Keratinocyte (primary cell): ENCODE measurements around the gene ABI2. TPM values are rescaled to one million over a fixed set of nuclear protein-coding genes. Genes with fewer than 3 reads are reported as not detected.

Source experiments
- DNase-seq: peaks from one replicate; pipeline ENCODE4 v3.0.0-alpha.2; 2011; ENCODE audit warnings: low read depth, missing footprints, low spot score
- FAIRE-seq: peaks from 2 replicates; lab custom pipeline; 2011; peaks lifted over from hg19 to GRCh38; lab: Jason Lieb, UNC
- H2AFZ ChIP-seq: 2 replicates; pipeline ENCODE4 v1.6.0; 2012; ENCODE audit warnings: low read length, control low read depth, inconsistent platforms; ENCODE audit not compliant: control insufficient read depth
- H3K27ac ChIP-seq: 2 replicates; pipeline ENCODE4 v1.5.1; 2011; ENCODE audit warnings: low read length; ENCODE audit not compliant: control insufficient read depth, insufficient read depth
- H3K27me3 ChIP-seq: 3 replicates; pipeline ENCODE4 v1.6.0; 2011; ENCODE audit warnings: low read length; ENCODE audit not compliant: control insufficient read depth, insufficient read depth; ENCODE audit errors: extremely low read depth
- H3K36me3 ChIP-seq, 2 experiments: 2 replicates in 1 of 2; 3 replicates in 1 of 2; pipeline ENCODE4 v1.5.1; 2011; ENCODE audit warnings: low read length in 2 of 2, mild to moderate bottlenecking in 1 of 2; ENCODE audit not compliant: control insufficient read depth in 2 of 2, insufficient read depth in 2 of 2; ENCODE audit errors: extremely low read depth in 1 of 2
- H3K4me1 ChIP-seq: 3 replicates; pipeline ENCODE4 v1.5.1; 2011; ENCODE audit warnings: low read length; ENCODE audit not compliant: control insufficient read depth, insufficient read depth; ENCODE audit errors: extremely low read depth
- H3K4me2 ChIP-seq: 3 replicates; pipeline ENCODE4 v1.6.0; 2011; ENCODE audit warnings: low read depth, low read length; ENCODE audit not compliant: control insufficient read depth, insufficient read depth; ENCODE audit errors: extremely low read depth
- H3K4me3 ChIP-seq, 3 experiments: fragments of 200-600 bp in 1 of 3; sonication (generic) in 1 of 3; 2 replicates in 2 of 3; 3 replicates in 1 of 3; pipeline ENCODE4 v1.5.1; 2011 to 2016; ENCODE audit warnings: low read length in 3 of 3, mild to moderate bottlenecking in 3 of 3, control low read depth in 2 of 3, inconsistent platforms in 1 of 3, low read depth in 1 of 3, mixed read lengths in 1 of 3, mixed run types in 1 of 3, moderate library complexity in 1 of 3; ENCODE audit not compliant: control insufficient read depth in 2 of 3, insufficient read depth in 2 of 3; ENCODE audit errors: extremely low read depth in 1 of 3
- H3K79me2 ChIP-seq: 2 replicates; pipeline ENCODE4 v1.6.0; 2012; ENCODE audit warnings: low read length; ENCODE audit not compliant: control insufficient read depth, insufficient read depth
- H3K9ac ChIP-seq: 3 replicates; pipeline ENCODE4 v1.6.0; 2011; ENCODE audit warnings: low read length; ENCODE audit not compliant: control insufficient read depth, insufficient read depth; ENCODE audit errors: extremely low read depth
- H3K9me1 ChIP-seq: 3 replicates; pipeline ENCODE4 v1.6.0; 2011; ENCODE audit warnings: low read length; ENCODE audit not compliant: control insufficient read depth, insufficient read depth; ENCODE audit errors: extremely low read depth
- H3K9me3 ChIP-seq: 2 replicates; pipeline ENCODE4 v1.5.1; 2012; ENCODE audit warnings: low read depth, low read length; ENCODE audit not compliant: control insufficient read depth
- H4K20me1 ChIP-seq: 3 replicates; pipeline ENCODE4 v1.6.0; 2011; ENCODE audit warnings: low read length; ENCODE audit not compliant: control insufficient read depth, insufficient read depth; ENCODE audit errors: extremely low read depth
- CTCF ChIP-seq, 3 experiments: IDR thresholded peaks in 1 of 3; conservative IDR thresholded peaks in 1 of 3; optimal IDR thresholded peaks in 1 of 3; 2 replicates in 2 of 3; 3 replicates in 1 of 3; pipeline versions ENCODE3 to v1.5.1; 2011; ENCODE audit warnings: low read length in 3 of 3, mild to moderate bottlenecking in 3 of 3, moderate library complexity in 2 of 3, control low read depth in 1 of 3, inconsistent platforms in 1 of 3; ENCODE audit not compliant: insufficient read depth in 2 of 3; ENCODE audit errors: extremely low read depth in 1 of 3
- EZH2 ChIP-seq: IDR thresholded peaks from one replicate; pipeline ENCODE4 v1.6.1; 2012; ENCODE audit warnings: inconsistent platforms, mild to moderate bottlenecking, low read length, moderate library complexity
- dilution Hi-C: fragments of 300-500 bp; cut with MboI; formaldehyde crosslinking; loops from one replicate; pipeline ENCODE4 v1.7.0; 2020; ENCODE audit warnings: low sequenced_read_pairs; ENCODE audit not compliant: extremely low pct_ligation_motif_present
- polyA plus RNA-seq, 5 experiments: library from polyadenylated mRNA; depleted of rRNA in 3 of 5; stranded (reverse) in 3 of 5; stranded (forward) in 1 of 5; unstranded in 1 of 5; fragments of >200 nt; gene quantifications; 1 replicate in 1 of 5; 2 replicates in 3 of 5; 3 replicates in 1 of 5; pipeline versions ENCODE4 v1.2.1 to v1.2.3, GENCODE V29; 2011 to 2012; ENCODE audit warnings: missing spikeins in 2 of 5, low read depth in 1 of 5, low replicate concordance in 1 of 5

The ABI2 gene
- polyA plus RNA-seq, 1 donor (not counting 4 experiments of a cell fraction or from before 2014, with no cell fraction given): 12.9 TPM

GRCh38 chr2:203327582-203327900, 653 bp upstream of the ABI2 start:
- FAIRE-seq: peak; percentile 70
- Histone ChIP-seq H4K20me1 (no peaks in the 10 kb centered on the region), H3K4me3 (peak overlapping the region; percentile 88 to 96 (median 91)), H3K9me1 (no peaks in the 10 kb centered on the region), H3K4me1 (peaks cover 13% of the 10 kb centered on the region), H3K4me2 (peak overlapping the region; percentile 75), H3K9ac (peak overlapping the region; percentile 75), H2AFZ (peak overlapping the region; percentile 86), H3K27me3 (no peaks in the 10 kb centered on the region), H3K36me3 (no peaks in the 10 kb centered on the region), H3K79me2 (peaks cover 38% of the 10 kb centered on the region), H3K27ac (peak overlapping the region; percentile 47), H3K9me3 (no peaks in the 10 kb centered on the region)
- DNase-seq: no peak
- dilution Hi-C loops: no loop called here
- no peak for TF ChIP-seq CTCF (optimal IDR thresholded peaks at IDR 0.05 in 1 of 3, IDR thresholded peaks at IDR 0.05 in 1 of 3, conservative IDR thresholded peaks at IDR 0.05 in 1 of 3; ENCODE audit: extremely low read depth in 1 of 3, insufficient read depth in 2 of 3, low read length in 3 of 3)
- no peak for TF ChIP-seq EZH2

- Histone ChIP-seq H3K4me2 (peak overlapping the region; percentile 95), H3K9me3 (no peaks in the 10 kb centered on the region), H3K4me1 (peaks cover 13% of the 10 kb centered on the region), H3K9me1 (no peaks in the 10 kb centered on the region), H3K36me3 (no peaks in the 10 kb centered on the region), H3K27me3 (no peaks in the 10 kb centered on the region), H2AFZ (peak overlapping the region; percentile 86), H3K79me2 (peaks cover 42% of the 10 kb centered on the region), H4K20me1 (no peaks in the 10 kb centered on the region), H3K27ac (peak overlapping the region; percentile 58), H3K4me3 (peak overlapping the region; percentile 88 to 96 (median 91)), H3K9ac (peak overlapping the region; percentile 75)
- no peak for TF ChIP-seq EZH2
- no peak for TF ChIP-seq CTCF (optimal IDR thresholded peaks at IDR 0.05 in 1 of 3, IDR thresholded peaks at IDR 0.05 in 1 of 3, conservative IDR thresholded peaks at IDR 0.05 in 1 of 3; ENCODE audit: extremely low read depth in 1 of 3, insufficient read depth in 2 of 3, low read length in 3 of 3)
- dilution Hi-C loops: no loop called here
- DNase-seq (no peak), FAIRE-seq (no peak)
These were observed 756 bp downstream of the ABI2 start for GRCh38 chr2:203328760-203329540.
